ENCODE measurements around the gene ANKS3.

ANKS3 gene

DNA sequence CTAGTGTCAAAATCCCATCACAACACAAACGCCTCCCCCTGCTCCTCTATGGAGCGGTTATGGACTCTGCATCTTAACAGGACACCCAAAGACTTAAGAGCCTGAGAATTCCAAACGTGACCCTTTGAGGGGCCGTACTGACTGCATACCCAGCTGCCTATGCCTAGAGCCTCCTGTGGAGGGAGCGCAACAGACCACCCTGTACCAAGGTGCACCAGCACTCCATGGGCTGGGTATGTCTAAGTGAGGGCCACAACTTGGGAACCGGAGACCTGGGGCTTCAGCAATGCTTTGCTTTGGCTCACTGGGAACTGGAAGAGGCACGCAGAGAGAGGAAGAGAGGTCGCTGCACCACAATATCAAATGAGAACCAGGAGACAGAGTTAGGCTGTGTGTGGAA is 5.4 kb downstream of the ANKS3 start:
- FAIRE-seq (no peak), DNase-seq (ENCODE audit: insufficient read length, low spot score) (no peak)

DNA sequence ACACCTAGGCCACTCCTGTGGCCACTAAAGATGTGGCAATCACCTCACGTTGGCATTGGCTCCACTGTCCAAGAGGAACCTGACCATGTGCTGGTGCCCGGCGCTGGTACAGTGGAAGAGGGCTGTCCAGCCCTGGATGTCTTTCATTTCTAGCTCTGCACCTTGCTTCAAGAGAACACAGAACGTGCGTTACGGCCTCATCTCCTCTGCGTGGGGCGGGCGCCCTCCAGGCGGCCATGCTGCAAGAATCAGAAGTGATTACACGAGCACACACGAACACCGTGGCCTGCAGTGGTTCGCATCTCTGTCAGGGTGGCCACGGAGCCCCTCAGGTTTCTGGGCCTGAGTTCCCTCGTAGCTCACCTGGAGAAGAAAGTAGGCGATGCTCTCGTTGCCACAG is 7.5 kb downstream of the ANKS3 start:
- FAIRE-seq (no peak), DNase-seq (ENCODE audit: insufficient read length, low spot score) (no peak)

DNA sequence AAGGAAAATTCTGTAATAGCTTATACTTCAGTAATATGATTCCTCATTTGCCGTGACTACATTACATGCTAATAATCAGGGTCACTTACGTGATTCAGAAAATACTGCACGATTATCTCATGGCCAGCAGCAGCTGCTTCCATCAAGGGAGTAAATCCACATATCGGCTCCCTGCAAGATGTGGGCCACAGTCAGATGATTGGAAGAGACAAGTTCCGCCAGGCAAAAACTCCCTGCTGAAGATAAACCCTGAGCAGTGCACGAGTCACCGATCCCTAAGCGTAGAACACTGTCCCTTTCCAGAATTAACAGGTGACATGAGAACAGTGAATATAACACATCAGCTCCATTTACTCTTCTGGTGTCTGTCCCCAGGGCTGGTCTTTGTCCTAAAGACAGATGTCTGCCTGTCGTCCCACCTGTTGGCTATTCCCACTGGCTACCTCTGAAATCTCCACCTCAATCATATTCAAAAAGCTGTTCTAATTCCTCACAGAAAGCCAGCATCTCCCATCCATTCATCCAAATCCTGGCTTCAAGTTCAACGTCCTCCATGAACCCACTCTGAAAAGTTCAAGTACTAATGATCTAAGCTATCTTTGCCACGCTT is 9.3 kb downstream of the ANKS3 start:
- DNase-seq (ENCODE audit: insufficient read length, low spot score) (no peak), FAIRE-seq (no peak)

DNA sequence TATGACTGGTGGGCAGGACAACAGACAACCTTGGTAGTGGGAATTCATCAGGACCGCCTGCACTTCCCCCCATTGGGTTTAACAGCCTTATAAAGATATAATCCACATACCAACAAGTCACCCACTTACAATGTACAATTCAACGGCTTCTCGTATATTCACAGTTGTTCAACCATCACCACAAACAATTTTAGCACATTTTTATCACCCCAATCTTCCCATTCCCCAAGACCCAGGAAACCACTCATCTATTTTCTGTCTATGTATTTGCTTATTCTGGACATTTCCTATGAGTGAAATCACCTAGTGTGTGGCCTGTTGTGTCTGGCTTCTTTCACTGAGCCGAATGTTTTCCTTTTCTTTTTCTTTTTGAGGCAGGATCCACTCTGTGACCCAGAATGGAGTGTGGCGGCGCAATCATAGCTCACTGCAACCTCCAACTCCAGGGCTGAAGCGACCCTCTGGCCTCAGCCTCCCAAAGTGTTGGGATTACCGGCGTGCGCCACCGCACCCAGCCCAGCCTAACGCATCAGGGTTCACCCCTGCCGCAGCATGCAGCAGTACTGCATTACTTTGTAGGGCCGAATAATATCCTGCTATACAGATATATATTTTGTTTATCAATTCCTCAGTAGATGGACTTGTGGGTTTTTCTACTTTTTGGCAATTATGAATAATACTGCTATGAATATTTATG is 10.9 kb downstream of the ANKS3 start:
- DNase-seq (ENCODE audit: insufficient read length, low spot score) (no peak), FAIRE-seq (no peak)

DNA sequence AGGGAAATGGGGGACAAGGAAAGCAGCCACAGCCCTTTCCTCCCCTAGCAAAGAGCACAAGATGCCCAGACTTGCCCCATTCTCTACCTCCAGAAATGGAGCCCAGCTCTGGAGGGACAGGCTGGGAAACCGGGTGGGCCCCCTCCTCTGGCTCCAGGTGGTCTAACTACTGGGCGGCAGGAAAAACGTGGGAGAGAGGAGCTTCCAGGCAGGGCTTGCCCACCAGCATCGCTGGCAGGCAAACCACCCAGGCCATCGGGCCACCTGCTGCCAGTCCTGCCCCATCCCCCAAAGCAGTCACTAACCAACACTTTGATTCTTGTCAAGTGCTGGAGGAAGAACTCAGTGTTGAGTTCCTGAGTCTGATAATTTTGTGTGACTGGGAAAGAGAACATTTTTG is 15.6 kb downstream of the ANKS3 start:
- FAIRE-seq: no peak
- no peak for DNase-seq (ENCODE audit: insufficient read length, low spot score)

DNA sequence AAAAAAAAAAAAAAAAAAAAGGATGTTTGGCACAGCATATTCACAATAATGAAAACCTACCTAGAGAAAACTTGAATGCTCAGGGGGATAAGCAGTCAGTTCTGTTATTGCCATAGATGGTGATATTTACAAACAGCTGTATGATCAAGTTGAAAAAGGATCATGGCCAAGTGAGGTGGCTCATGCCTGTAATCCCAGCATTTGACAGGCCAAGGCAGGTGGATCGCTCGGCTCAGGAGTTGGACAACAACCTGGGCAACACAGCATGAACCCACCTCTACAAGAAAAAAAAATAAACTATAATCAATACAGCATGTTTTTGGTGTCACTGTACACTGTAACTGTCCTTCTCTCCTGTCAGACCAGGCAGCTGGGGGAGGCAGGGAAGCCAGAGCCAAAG is 19.1 kb downstream of the ANKS3 start:
- no peak for FAIRE-seq
- no peak for DNase-seq (ENCODE audit: insufficient read length, low spot score)

DNA sequence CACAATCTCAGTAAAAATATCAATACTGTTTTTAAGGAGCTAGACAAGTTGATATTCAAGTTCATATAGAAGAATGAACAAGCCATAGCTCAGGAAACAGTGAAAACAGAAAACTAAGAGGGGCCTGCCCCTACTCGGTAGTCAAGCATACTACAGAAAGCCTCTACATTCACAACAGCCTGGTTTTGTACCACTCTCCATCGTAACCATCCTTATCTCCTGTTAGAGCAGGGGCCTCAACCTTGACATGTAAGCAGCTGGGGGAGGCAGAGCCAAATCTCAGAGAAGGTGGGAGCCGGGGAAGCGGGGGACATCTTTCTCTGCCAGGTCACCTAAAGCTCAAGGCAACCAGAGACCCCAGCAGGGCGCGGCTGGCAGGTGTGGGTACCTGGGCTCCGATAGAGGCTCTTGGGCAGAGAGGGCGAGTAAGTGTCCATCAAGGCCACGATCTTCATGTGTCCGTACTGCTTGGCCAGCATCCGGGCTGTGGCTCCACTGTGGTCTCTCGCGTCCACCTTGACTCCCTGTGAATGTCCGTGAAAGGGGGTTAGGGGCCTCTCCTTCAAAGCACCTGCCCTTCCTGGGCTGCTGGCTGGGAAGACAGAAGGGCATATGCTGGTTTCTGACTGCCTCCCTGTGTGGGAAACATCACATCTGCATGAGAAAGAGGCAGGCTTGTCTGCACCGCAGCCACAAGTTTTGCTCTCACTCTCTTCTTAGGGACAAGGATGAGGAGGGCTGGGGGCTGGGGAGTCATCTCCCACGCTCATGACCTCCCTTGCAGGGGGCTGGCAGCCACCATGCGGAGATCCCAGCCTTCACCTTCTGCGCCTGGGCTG is 20.2 kb downstream of the ANKS3 start:
- DNase-seq (ENCODE audit: insufficient read length, low spot score) (no peak), FAIRE-seq (no peak)

DNA sequence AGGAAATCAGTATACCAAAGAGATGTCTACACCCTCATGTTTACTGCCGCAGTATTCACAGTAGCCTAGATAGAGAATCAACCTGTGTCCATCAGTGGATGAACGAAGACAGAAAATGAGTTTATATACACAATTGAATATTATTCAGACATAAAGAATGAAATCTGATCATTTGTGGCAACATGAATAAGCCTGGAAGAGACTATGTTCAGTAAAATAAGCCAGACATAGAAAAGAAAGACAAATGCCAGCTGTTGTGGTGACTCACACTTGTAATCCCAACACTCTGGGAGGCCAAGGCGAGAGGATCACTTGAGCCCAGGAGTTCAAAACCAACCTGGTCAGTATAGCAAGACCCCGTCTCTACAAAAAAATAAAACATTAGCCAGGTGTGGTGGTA is 24.6 kb downstream of the ANKS3 start:
- no peak for DNase-seq (ENCODE audit: insufficient read length, low spot score)
- peak; percentile 47 for FAIRE-seq

DNA sequence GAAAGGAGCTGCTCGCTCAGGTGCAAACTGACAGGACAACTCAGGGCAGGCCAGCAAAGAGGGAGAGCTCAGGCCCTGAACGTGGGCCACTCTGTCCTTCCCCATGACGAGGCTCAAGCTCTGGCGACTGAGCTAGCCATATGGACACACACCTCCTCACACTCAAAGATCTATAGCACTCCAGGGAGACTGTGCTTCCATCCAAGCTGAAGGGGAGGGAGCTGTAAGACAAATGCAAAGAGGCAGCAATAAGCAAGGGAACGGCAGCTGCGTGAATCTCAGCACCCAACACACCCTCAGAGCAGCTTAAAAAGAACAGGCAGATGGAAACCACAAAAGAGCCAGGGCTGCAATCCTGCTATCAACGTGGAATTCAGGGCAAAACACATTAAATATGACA is 27.2 kb downstream of the ANKS3 start:
- no peak for DNase-seq (ENCODE audit: insufficient read length, low spot score)
- FAIRE-seq: no peak

DNA sequence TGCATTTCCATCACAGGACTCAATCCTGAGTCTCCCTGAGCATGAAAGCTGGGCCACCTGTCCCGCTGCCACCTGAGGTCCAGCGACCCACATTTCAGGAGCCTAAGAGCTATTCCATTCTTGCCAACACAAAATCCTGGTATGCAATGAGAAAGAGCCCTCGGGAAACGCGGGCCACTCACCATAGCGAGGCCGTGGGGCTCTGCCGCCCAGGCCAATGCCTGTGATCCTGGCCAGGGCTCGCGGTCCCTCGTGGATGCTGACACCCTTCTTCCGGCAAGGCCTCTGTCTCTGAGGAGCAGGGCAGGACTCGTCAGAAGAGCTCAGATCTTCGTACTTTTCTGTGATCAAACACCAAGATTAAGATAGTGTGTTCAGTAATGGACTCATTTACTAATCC is 29.2 kb downstream of the ANKS3 start:
- DNase-seq (ENCODE audit: insufficient read length, low spot score) (no peak), FAIRE-seq (no peak)

DNA sequence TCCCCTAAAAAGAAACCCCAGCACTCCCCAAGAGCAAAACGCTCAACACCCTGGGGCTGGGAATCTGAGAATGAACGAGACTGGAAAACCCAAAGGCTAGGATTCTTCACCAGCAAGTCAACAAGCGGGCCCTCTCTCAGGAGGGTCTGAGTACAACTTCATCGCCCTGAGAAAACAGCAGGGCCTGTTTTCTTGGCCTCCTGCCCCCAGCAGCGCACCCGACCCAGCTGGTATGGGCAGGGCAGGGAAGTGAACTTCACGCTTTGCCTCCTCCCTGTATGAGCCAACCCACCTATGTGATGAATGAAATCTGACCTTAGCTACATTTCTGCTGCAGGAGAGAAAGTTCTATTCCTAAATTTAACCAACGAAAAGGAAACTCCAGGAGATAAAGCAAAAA is 29.6 kb downstream of the ANKS3 start:
- FAIRE-seq (no peak), DNase-seq (ENCODE audit: insufficient read length, low spot score) (no peak)

DNA sequence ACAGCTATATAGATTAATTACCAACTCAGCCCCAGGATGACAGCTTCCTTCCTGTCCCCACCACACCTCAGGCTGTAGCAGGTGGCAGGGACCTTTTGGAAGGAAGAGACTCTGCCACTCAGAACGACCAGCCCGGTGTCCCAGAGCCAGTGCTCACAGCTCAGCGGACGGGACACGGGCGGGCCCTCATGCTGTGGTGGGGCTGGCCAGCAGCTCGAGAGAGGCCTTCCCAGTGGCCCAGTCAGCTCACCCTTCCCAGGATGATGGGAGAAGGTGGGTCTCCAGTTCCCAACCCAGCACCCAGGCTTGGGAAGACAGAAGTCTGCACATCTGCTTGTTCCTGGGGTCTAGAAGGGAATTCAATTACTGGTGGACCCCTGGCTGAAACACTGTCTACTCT is 30.2 kb downstream of the ANKS3 start:
- no peak for FAIRE-seq

DNA sequence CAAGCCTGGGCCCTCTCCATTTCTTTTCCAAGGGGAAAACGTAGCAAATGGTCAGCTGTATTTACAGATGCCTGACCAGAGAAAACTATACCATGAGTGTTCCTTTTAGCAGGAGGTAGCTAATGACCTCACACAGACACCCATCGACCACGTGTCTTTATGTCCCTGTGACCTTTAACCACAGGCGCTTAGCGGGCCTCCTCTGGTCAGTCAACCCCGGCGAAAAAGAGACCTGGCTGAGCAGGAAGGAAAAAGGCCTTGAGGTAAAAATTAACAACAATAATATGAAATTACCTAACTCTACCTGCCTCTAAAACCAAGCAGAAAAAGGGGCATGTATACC is 31.6 kb downstream of the ANKS3 start:
- DNase-seq (ENCODE audit: insufficient read length, low spot score) (no peak), FAIRE-seq (no peak)

More for the DNA sequence above, 30.2 kb downstream of the ANKS3 start:
- DNase-seq (ENCODE audit: insufficient read length, low spot score): no peak

DNA sequence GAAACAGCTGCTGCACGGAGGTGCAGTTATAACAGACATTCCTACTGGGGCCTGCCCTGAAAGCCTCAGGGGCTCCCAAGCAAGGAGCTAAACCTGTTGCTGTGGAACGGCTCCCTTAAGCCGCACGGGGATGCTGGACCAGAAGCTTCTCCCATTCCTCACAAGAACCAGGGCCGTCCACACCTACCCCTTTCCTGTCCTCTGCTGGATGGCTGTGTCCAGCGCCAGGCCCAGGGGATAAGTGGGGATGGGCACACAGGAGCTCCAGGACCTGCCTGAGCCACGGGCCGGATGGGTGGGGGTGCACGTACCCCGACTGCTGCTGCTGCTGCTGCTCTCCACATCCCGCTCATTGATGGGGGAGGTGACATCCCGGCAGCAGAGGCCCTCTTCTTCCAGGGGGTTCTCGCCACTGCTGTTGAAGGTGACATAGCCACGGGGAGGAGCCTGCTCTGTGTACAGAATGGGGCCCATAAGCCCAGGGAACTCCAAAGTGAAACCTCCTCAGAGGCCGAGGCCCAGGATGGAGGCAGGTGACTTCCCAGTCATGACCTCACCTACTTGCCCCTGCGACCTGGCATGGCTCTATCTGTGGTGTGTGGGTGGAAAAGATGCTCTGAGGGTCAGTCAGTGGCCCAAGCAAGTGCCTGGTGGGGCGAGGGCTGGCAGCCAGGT is 32.1 kb downstream of the ANKS3 start:
- no peak for DNase-seq (ENCODE audit: insufficient read length, low spot score)
- no peak for FAIRE-seq

DNA sequence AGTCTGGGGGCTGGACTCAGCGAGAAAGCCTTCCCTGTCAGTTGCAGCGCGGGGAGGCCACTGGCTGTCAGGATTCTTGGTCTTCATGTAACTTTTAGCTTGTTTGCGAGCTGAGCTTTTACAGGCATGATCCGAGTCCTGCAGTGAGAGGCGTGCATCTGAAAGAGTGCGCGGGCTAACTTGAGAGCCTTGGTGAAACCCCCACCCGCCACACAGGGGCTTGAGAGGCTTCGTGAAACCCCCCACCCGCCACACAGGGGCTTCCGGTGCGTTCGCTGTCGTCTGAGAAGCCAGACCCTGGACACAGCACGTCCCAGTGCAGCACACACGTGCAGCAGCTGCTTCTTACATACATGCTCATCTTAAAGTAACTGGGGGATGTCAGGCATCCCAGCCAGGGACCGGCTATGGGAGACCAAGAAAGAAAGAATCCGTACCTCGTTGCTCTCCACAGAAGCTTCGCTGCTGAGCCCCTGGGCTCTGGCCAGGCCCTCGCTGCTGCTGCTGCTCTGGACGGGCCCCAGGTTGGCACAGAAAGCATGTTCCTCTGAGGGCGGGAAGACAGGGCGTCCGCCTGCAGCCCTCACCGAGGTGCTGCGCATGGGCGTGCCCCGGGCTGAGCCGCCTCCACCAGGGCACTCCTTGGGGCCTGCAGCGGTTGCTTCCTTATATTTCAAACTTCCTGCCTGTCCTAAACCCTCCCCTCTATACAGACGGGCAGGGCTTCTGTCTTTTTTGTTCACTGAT is 32.9 kb downstream of the ANKS3 start:
- FAIRE-seq: no peak
- DNase-seq (ENCODE audit: insufficient read length, low spot score): no peak

DNA sequence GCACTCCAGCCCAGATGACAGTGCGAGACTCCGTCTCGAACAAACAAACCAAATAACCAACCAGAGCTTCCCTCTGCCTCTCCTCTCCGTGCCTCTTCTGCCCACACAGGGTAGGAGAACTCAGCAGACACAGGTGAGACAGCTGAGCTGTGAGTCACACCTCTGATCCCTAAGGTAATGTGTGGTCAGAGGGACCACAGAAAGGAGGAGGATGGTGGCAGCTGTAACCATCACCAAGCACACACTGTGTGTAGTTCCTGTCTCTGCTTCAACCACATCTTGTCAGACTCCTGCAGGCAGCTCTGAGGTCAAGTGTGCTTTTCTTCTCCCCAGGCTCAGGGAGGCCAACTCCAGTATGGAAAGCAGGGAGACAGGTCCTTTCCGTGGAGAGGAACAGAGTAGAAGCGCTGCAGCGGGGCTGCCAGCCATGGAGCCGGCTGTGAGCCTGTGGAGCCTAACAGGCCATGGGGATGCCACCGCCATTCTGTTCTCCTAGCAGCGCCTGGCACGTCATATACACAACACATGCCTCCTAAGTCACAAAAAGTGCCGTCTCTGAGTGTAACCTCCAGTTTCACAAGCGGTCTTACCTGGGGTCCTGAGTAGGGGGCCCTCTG is 33.6 kb downstream of the ANKS3 start:
- FAIRE-seq: no peak
- no peak for DNase-seq (ENCODE audit: insufficient read length, low spot score)

DNA sequence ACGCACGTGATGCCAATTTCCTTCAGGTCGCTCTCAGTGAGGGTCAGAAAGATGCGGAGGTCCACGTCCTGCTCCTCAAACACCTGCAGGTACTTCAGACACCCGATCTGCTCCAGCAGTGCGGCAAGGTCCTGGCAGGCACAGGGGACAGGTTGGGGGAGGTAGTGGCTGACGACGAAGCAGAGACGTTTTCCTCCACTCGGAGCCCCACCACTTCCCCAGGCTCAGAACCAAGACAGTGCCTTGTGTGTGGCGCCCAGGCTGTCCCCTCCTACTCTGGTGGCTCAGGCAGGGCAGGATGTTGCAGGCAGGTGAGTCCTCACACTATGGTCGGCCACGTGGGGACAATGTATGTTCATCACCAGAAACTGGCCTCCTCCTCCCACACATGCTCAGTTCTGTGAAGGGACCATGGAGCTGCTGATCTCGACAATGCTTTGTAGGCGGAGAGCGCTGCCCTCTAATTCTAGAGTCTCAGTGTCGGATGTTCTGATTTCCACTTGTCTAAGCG is 35.0 kb downstream of the ANKS3 start:
- no peak for DNase-seq (ENCODE audit: insufficient read length, low spot score)
- FAIRE-seq: no peak

DNA sequence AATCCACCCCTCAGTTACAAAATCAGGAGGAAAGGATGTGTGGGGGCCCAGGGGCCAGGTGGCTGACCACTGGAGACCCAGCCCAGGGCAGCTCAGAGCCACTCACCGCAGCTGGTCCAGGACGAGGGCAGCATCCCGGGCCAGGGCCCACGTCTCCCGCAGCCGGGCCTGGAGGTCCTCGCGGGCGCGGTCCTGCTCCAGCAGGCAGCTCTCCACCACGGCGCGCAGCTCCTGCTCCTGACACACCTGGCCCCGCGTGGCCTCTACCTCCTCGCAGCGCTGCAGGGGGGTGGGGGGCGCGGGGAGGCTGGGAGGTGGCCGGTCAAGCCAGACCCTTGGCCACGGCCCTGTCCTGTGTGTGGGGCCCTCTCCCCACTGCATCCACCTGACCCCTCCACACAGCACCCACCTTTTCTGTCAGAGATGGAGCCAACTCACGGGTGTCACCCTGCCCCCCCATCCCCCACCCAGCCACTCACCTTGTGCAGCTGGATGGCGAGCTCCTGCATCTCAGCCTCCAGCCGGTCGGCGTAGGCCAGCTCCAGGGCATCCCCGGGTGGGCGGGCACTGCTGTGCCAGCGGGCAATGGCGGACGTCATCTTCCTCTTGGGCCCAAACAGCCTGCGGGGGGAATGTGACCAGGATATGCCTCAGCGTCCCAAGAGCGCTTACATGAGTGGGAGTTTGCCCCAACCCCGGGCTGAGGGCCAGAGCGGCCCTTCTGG is 35.6 kb downstream of the ANKS3 start:
- DNase-seq (ENCODE audit: insufficient read length, low spot score) (no peak), FAIRE-seq (no peak)

DNA sequence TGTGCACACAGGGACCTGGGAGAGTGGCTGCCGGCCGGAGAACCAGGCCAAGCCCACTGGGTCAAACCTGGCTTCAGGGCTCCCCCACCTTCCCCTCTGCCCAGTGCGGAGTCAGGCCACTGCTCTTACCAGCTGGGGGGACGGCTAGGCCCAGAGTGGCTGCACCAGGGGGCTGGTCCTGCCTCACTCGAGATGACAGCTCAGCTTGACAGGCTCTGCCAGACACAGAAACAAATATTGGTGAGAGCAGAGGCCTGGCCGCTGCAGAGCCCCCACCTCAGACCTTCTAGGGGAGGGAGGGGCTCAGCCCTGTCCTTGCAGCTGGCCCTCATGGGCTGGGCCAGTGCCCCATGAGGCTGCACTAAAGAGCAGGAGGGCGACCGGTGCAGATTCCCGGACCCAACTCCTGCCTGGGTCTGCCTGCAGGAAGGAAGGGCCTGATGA is 36.2 kb downstream of the ANKS3 start:
- FAIRE-seq (no peak), DNase-seq (ENCODE audit: insufficient read length, low spot score) (no peak)

All from GM19239 (cell line).